Measurements from ENCODE around the gene TTPAL.

- TF ChIP-seq CTCF (IDR thresholded peaks at IDR 0.05) (no peak), POLR2AphosphoS5 (IDR thresholded peaks at IDR 0.05) (no peak)
Observed at GRCh38 chr20:44438782-44439181, 36.9 kb upstream of the TTPAL start.

All from gastroesophageal sphincter (tissue), 3 donors.